Stimulated activated CD8-positive, alpha-beta memory T cell treated with anti-CD3 and anti-CD28 coated beads, Interleukin-12 subunit alpha, Interleukin-12 subunit beta, amount 100 ng/mL, for 24 hours (primary cell): Measurements from ENCODE around the gene ENTPD5.
A peak's percentile ranks its signal among the peaks of the same experiment; 100 is the strongest.

Source experiments
- DNase-seq: peaks from one replicate; pipeline ENCODE4 v3.0.0-alpha.2; 2020; ENCODE audit errors: extremely low read depth

Gene ENTPD5

DNA sequence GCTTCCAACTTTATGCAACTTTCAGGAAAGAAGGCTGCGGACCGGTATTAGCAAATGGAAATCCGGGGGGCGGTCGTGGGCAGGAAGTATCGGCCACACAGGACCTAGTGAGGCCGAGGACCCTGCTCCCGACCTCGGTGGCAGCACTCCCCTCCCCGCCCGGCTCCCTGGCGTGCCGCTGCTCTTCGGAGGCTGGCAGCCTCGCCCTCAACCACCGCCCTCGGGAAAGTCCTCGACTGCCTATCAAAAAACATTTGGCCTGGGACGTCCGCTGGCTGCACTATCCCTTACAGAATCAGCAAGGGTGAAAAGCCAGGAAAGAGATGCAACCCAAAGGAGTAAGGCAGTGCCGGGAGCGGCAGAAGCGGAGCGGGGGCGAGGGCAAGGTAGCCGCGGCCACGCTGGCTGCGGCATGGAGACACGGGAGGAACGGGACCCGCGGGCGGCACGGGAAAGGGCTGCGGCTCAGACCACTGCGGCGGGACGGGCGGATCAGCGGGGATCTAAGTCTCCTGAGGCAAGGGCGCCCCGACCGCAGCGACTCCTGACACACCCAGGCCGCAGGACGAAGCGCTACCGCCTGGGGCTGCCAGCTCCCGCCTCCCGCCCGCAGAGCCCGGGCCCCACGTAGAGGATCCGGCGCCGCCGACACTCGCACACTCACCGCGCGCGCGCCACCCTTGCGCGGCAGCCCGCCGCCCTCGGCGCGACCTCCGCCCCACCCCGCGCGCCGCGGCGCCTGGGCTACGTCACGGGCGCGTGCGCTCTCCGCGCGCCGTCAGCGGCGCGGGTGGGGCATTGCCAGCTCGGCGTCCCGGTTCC, at the start of gene ENTPD5, which contains the start of gene BBOF1:
Gene ENTPD5, minus strand, starts transcription at position 703 of the 822 bp plus-strand sequence. CDS start 31,186 bp downstream, outside the sequence.
Gene BBOF1, plus strand, starts transcription at position 764 of the 822 bp plus-strand sequence. CDS start 130 bp downstream, outside the sequence.
- peak; percentile 69 for DNase-seq

- DNase-seq, result no peak
Observed at GRCh38 chr14:74065746-74066575, 46.9 kb upstream of the ENTPD5 start.

GRCh38 chr14:74064883-74065282, 45.8 kb upstream of the ENTPD5 start:
- no peak for DNase-seq

DNA sequence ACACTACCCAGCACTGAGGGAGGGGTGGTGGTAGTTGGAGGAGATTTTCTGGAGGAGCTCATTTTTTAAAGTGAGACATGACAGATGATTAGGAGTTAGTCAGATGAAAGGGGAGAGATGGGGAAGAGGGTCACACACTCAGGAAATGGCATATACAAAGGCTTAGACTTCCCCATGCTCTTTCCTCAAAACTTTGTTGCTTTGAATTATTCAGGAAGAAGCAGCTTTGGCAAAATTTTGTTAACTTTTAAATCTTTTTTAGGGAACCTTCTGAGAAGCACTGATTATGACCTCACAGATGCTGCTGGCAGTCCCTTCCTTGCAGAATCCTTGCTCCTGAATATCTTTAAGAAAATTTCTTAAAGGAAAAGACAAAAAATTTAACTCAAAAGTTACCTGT, 45.3 kb upstream of the ENTPD5 start:
- DNase-seq, result no peak

GRCh38 chr14:74062809-74063150, 43.7 kb upstream of the ENTPD5 start:
- no peak for DNase-seq

DNA sequence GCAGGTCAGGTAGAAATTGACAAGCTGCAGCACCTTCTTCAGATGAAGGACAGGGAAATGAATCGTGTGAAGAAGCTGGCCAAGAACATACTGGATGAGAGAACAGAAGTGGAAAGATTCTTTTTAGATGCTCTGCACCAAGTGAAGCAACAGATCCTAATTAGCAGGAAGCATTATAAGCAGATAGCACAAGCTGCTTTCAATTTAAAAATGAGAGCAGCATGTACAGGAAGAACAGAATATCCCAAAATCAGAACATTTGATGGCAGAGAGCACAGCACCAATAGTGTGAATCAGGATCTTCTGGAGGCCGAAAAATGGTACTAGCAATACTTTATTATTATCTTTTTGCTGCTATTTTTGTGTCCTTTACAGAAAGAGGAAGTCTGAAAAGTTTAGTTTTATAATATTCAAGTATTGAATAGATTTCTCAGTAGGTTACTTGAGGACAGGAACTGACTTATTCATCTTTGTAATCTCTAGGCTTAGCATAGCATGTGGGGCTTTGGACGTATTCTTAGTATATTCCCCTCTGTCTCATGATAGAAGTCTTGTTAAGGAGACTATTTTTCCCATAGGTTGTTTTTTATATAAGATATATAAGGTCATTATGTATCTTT, 30.9 kb upstream of the ENTPD5 start:
- DNase-seq, result no peak

GRCh38 chr14:74048281-74048680, 29.2 kb upstream of the ENTPD5 start:
- no peak for DNase-seq

DNA sequence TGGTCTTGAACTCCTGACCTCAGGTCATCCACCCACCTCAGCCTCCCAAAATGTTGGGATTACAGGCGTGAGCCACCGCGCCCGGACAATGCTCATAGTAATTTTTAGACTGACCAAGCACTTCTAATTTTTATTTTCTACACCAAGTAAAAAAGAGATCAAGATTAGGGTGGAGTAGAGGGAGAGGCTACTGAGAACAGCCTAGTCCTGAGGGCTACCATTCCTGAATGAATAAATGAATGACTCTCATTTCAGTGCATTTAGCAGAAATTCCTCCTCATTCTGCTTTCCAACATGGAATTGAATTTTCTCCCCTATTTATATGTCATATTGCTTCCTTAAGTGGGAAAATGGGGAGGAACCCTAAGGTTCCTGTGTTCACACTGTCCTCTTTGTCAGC, 26.4 kb upstream of the ENTPD5 start:
- DNase-seq, result no peak

DNA sequence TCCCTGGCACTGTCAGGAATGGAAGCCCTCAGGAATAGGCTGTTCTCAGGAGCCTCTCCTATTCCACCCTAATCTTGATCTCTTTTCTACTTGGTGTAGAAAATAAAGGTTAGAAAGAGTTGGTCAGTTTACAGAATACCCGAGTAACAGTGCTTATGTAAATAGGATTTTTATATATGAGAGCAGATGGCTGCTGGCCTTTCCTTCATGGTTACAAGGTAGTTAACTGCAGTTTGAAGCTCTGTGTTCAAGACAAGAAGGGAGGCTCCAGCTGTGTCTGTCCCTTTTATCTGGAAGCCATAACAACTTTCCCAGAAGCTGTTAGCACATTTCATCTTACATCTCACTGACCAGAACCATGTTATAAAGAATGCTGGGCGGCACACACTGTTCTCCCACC, 23.2 kb upstream of the ENTPD5 start:
- no peak for DNase-seq

DNA sequence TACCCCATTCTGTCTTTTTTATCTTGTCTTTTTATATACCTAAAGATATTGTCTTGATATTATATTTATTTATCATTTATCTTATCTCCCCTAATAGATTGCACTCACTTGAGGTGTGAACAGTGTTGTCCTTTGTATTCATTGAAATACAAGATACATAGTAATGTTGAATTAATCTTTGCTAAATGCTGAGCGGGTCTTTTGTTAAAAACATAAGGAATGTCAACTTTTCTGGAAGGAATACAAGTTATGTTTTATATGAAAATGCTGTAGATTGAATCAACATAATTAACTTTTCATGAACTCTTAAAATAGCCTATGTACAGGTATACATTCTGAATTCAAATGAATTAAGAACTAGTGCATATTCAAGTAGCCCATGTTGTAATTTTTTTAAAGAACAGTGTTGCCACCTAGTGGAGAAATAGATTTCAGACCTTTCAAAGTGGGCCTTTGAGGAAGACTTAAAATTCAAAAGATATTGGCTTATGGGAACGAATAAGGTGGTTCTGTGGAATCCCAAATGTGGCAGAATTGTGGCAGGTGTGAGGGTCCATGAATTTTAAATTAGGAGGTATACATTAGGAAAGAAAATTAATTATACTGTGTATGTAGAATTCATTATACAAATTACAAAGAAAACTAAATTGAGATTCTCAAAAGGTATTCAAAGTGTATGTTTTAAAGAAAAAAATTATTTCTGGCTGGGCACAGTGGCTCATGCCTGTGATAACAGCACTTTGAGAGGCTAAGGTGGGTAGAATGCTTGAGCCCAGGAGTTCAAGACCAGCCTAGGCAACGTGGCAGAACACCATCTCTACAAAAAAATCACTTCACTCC, 19.2 kb upstream of the ENTPD5 start:
- DNase-seq, result no peak

- DNase-seq, result no peak
Observed at GRCh38 chr14:74035556-74035955, 16.5 kb upstream of the ENTPD5 start.

GRCh38 chr14:74034572-74034971, 15.5 kb upstream of the ENTPD5 start:
- no peak for DNase-seq

DNA sequence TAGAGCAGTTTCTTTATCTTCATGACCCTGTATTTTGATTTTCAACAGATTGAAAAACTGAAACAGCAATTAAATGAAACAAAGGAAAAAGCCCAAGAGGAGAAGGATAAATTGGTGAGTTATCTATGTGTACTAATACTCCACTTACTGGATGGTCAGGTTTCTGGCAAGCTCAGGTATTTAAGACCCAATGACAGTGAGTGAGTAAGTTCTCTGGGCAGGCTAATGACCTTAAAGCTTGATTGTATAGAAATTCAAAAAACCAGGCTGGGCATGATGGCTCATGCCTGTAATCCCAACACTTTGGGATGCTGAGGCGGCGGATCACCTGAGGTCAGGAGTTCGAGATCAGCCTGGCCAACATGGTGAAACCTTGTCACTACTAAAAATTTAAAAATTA, 10.0 kb upstream of the ENTPD5 start:
- DNase-seq, result no peak

- no peak for DNase-seq
Observed at GRCh38 chr14:74022346-74022745, 3.3 kb upstream of the ENTPD5 start.

DNA sequence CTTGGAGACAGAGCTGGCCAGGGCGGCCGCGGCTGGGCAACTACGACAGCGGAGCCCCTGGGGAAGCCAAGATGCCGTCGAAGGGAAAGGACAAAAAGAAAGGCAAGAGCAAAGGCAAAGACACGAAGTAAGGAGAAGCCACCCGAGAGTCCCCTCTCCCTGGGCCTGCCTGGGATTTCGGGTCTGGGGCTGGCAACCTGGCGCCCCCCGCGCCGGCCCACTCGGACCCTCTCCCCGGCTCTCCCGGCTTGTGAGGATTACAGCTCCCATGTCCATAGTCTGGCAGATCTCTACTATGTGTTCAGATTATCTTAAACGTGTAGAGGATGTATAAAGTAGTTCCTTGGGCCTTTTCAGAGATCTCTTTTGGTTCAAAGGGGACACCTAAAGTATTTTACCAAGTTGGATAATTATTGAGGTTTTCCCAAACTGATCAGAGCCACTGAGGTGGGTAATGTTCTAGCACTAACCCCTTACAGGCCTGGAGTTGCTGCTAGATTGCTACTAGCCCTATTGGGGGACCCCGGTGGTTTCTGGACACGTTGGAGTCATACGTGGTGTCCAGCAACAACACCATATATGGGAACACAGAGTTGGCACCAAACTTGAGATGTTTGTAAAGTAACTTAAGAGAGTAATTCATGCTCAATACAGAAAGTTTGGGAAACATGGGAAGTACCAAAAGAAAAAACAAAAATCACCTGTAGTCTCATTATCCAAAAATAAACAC, 485 bp upstream of the ENTPD5 start:
- DNase-seq, result no peak

DNA sequence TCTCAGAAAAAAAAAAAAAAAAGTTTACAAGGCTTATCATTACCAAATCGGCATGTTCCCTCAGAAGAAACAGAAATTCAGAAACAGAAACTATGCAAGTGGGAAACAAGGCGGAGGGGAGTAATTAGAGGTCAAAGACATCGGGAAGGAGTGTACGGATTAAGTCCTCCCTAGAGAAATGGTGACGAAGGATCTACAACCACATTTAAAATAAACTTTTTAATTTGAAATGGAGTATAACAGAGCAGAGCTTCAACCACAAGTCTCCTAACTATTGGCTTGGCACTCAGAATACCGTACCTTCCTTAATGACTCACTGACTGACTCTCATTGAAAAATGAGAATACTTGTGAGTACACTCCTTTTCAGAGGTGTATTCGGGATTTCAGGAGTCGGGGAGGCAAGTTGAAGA, 908 bp downstream of the ENTPD5 start:
- DNase-seq, result no peak

DNA sequence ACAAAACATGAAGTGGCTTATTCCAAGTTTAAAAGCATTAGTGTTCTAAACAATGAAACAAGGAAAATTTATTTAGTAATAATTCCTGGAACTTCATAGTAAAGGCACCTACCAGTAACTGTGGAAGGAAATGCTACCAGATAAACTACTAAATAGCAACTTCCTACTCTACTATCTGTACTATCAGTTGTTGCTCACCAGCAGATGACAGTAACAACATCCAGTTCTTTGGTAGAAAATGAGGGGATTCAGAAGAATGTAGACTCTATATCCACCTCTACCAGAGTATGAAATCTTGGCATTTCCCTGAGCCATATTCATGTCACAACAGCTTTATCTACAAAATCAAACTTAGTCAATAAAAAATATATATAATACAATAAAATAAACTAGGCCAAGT, 3.1 kb downstream of the ENTPD5 start:
- no peak for DNase-seq

GRCh38 chr14:74015176-74015575, 3.9 kb downstream of the ENTPD5 start:
- DNase-seq, result no peak

DNA sequence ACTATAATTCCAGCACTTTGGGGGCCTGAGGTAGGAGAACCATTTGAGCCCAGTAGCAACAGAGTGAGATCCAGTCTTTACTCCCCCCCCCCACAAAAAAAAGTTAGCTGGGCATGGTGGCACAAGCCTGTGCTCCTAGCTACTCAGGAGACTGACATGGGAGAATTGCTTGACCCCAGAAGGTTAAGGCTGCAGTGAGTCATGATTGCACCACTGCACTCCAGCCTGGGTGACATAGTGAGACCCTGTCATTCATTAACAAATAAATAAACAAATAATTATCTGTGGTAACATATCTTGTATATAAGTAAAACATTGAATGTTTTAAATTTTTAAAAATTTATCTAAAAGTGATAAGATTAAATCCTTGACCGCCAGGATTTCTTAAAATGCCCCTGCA, 4.8 kb downstream of the ENTPD5 start:
- no peak for DNase-seq

GRCh38 chr14:74008843-74009499, 10.1 kb downstream of the ENTPD5 start:
- DNase-seq, result no peak
